ENCODE results near the gene SLC25A23. TPM values are rescaled to one million over a fixed set of nuclear protein-coding genes. Genes with fewer than 3 reads are reported as not detected.

Gene SLC25A23
- total and polyA plus RNA-seq, 9 of the 15 experiments (the other 6 are each of a cell fraction or from before 2014, with no cell fraction given): 6.1 to 72.0 (median 26.6) TPM

DNA sequence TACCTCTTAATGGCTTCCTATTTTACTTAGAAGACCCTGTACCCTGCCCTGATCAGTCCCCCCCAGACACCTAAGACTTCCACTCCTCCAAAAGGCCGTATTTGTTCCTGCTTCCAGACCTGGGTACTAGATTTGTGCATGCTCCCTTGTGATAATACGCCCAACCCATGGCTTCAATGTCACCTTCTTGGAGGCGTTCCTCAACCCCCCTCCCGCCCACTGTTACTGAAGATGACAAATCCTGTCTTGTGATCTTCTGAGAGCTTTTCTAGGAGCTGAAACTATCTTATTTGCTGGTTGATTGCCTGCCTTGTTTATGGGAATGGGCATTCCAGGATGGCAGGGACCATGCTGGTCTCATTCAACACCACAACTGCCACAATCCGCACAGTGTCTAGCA, 9.4 kb downstream of the SLC25A23 start:
- no TSS peak for BruUV-seq (replicated peaks)
- Histone ChIP-seq H3K79me2 (ENCODE audit: control insufficient read depth, insufficient read depth, low read length) (no peaks in the 10 kb centered on the region), H3K4me3 (no peak overlapping the region), H3K27me3 (ENCODE audit: control insufficient read depth in 2 of 2, insufficient read depth in 2 of 2, low read length in 2 of 2) (no peaks in the 10 kb centered on the region), H3K27ac (ENCODE audit: extremely low read depth, low read depth, low read length) (no peak overlapping the region), H3K9ac (ENCODE audit: insufficient read depth in 1 of 2, low read depth in 2 of 2, low read length in 2 of 2) (no peak overlapping the region), H3K4me1 (replicated peaks in 1 of 2; ENCODE audit: control insufficient read depth in 2 of 2, insufficient read depth in 2 of 2, low read length in 2 of 2) (peaks cover 0 to 3% of the 10 kb centered on the region in 2 experiments; a peak in 1 of 5 replicates), H4K20me1 (replicated peaks; ENCODE audit: control insufficient read depth, insufficient read depth, low read length) (no peaks in the 10 kb centered on the region), H3K4me2 (ENCODE audit: insufficient read depth, low read length) (no peak overlapping the region), H3K36me3 (ENCODE audit: control insufficient read depth, insufficient read depth, low read length) (peaks cover 43% of the 10 kb centered on the region), H3K9me3 (replicated peaks; ENCODE audit: control insufficient read depth, insufficient read depth, low read depth, low read length) (peaks cover 18% of the 10 kb centered on the region), H2AFZ (ENCODE audit: low read depth, low read length) (no peak overlapping the region), H3K9me1 (ENCODE audit: control insufficient read depth, insufficient read depth, low read length) (no peaks in the 10 kb centered on the region)
- ChIA-PET CTCF (ENCODE audit: low intra/inter-chr PET ratio) (no interaction called here), POLR2A (no interaction called here)
- intact Hi-C loops (cut with micrococcal nuclease): no loop called here
- DNase-seq (ENCODE audit: extremely low read depth in 1 of 4, low spot score in 3 of 4): no peak
- ATAC-seq: no peak
- in situ Hi-C loops (cut with MboI): no loop called here
- WGBS (ENCODE audit: insufficient coverage, low coverage, missing lambda C conversion rate): 76% methylated on average over 5 of the region's 5 CpGs
- TF ChIP-seq TEAD1 (CRISPR knock-in tag; IDR thresholded peaks at IDR 0.05) (no peak), GTF2A2 (tag; IDR thresholded peaks at IDR 0.05) (no peak)
- no peak for FAIRE-seq

DNA sequence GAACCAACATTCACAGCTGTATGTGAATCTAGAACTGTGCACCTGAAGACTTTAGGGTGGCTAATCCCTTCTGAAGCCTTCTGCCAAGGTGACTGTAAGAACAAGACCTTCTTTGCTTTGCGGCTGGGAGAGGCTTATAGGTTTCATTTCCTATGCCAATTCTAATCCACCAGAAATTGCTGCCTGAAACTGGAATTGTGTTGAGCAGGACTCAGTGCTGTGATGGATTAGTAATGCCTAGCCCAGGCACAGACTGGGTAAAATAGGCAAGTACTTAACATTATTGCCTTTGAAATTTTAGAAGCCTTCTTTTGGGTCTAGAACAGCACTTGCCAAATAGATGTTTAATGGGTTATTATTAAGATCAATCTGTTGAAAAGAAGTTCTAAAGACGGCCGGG, 11.5 kb downstream of the SLC25A23 start:
- ATAC-seq: no peak
- intact Hi-C loops (cut with micrococcal nuclease): no loop called here
- Histone ChIP-seq H3K4me1 (replicated peaks in 1 of 2; ENCODE audit: control insufficient read depth in 2 of 2, insufficient read depth in 2 of 2, low read length in 2 of 2) (peaks cover 0 to 3% of the 10 kb centered on the region in 2 experiments; a peak in 1 of 5 replicates), H4K20me1 (replicated peaks; ENCODE audit: control insufficient read depth, insufficient read depth, low read length) (no peaks in the 10 kb centered on the region), H3K27me3 (ENCODE audit: control insufficient read depth in 2 of 2, insufficient read depth in 2 of 2, low read length in 2 of 2) (no peaks in the 10 kb centered on the region), H3K27ac (ENCODE audit: extremely low read depth, low read depth, low read length) (no peak overlapping the region), H3K36me3 (ENCODE audit: control insufficient read depth, insufficient read depth, low read length) (peaks cover 23% of the 10 kb centered on the region), H3K9me3 (replicated peaks; ENCODE audit: control insufficient read depth, insufficient read depth, low read depth, low read length) (no peaks in the 10 kb centered on the region), H3K9ac (ENCODE audit: insufficient read depth in 1 of 2, low read depth in 2 of 2, low read length in 2 of 2) (no peak overlapping the region), H3K9me1 (ENCODE audit: control insufficient read depth, insufficient read depth, low read length) (no peaks in the 10 kb centered on the region), H2AFZ (ENCODE audit: low read depth, low read length) (no peak overlapping the region), H3K4me2 (ENCODE audit: insufficient read depth, low read length) (no peak overlapping the region), H3K79me2 (ENCODE audit: control insufficient read depth, insufficient read depth, low read length) (no peaks in the 10 kb centered on the region), H3K4me3 (no peak overlapping the region)
- TF ChIP-seq ZBTB17 (CRISPR knock-in tag; IDR thresholded peaks at IDR 0.05): peak; percentile 78; the same call in 1 of the 2 replicates
- TF ChIP-seq TRIM24 (IDR thresholded peaks at IDR 0.05): no peak
- no peak for TF ChIP-seq FOS (IDR thresholded peaks at IDR 0.05; ENCODE audit: extremely low read depth, insufficient read length)
- TF ChIP-seq, protein P1, sequence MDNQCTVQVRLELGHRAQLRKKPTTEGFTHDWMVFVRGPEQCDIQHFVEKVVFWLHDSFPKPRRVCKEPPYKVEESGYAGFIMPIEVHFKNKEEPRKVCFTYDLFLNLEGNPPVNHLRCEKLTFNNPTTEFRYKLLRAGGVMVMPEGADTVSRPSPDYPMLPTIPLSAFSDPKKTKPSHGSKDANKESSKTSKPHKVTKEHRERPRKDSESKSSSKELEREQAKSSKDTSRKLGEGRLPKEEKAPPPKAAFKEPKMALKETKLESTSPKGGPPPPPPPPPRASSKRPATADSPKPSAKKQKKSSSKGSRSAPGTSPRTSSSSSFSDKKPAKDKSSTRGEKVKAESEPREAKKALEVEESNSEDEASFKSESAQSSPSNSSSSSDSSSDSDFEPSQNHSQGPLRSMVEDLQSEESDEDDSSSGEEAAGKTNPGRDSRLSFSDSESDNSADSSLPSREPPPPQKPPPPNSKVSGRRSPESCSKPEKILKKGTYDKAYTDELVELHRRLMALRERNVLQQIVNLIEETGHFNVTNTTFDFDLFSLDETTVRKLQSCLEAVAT (IDR thresholded peaks at IDR 0.05): 0 out of 4 replicates have a peak, but pooled peaks of 1 of the 2 experiments have one; percentile 52
- TF ChIP-seq COPS2 (conservative IDR thresholded peaks at IDR 0.05): no peak
- WGBS (ENCODE audit: insufficient coverage, low coverage, missing lambda C conversion rate): 80% methylated on average over 3 of the region's 3 CpGs
- ChIA-PET CTCF (ENCODE audit: low intra/inter-chr PET ratio) (no interaction called here), POLR2A (interaction anchor here (0.6 to 1.0 kb wide), 2 partner anchors 10 to 11 kb away, joined by 3 to 4 read pairs; no protein-coding TSS in a partner anchor)
- in situ Hi-C loops (cut with MboI): no loop called here
- no peak for FAIRE-seq
- DNase-seq (ENCODE audit: extremely low read depth in 1 of 4, low spot score in 3 of 4): no peak
- no TSS peak for BruUV-seq (replicated peaks)

All from K562 (cell line).